Activated T-cell treated with anti-CD3 and anti-CD28 coated beads, Interleukin-2, amount 50 U/mL, for 4 hours (primary cell): ENCODE results near the gene EFCAB11. TPM values are rescaled to one million over a fixed set of nuclear protein-coding genes. Genes with fewer than 3 reads are reported as not detected.

ENCODE experiments used
- ATAC-seq, 2 donors: fragments of 200-7000 bp; cut with Tn5 transposase; one replicate each; pipeline ENCODE4 v1.10.0; 2021
- DNase-seq: peaks from one replicate; pipeline ENCODE4 v3.0.0-alpha.2; 2020
- H3K27me3 Mint-ChIP-seq: one replicate; pipeline ENCODE4 v1.8.0; 2021; ENCODE audit warnings: low read depth, mixed read lengths
- H3K36me3 Mint-ChIP-seq: one replicate; pipeline ENCODE4 v1.8.0; 2022; ENCODE audit warnings: mixed read lengths; ENCODE audit not compliant: insufficient read depth
- H3K4me1 Mint-ChIP-seq: one replicate; pipeline ENCODE4 v1.8.0; 2021; ENCODE audit warnings: low read depth, mixed read lengths
- H3K4me3 Mint-ChIP-seq: one replicate; pipeline ENCODE4 v1.8.0; 2021; ENCODE audit warnings: mild to moderate bottlenecking, moderate library complexity, mixed read lengths
- H3K9me3 Mint-ChIP-seq: one replicate; pipeline ENCODE4 v1.8.0; 2021; ENCODE audit warnings: mixed read lengths
- total RNA-seq, 3 donors: library from RNA; stranded (reverse); gene quantifications; one replicate each; pipeline ENCODE4 v1.2.1, GENCODE V29; 2021

Gene EFCAB11
- total RNA-seq, 3 donors from 2014 or later, result 4.3 to 6.0 (median 5.2) TPM

DNA sequence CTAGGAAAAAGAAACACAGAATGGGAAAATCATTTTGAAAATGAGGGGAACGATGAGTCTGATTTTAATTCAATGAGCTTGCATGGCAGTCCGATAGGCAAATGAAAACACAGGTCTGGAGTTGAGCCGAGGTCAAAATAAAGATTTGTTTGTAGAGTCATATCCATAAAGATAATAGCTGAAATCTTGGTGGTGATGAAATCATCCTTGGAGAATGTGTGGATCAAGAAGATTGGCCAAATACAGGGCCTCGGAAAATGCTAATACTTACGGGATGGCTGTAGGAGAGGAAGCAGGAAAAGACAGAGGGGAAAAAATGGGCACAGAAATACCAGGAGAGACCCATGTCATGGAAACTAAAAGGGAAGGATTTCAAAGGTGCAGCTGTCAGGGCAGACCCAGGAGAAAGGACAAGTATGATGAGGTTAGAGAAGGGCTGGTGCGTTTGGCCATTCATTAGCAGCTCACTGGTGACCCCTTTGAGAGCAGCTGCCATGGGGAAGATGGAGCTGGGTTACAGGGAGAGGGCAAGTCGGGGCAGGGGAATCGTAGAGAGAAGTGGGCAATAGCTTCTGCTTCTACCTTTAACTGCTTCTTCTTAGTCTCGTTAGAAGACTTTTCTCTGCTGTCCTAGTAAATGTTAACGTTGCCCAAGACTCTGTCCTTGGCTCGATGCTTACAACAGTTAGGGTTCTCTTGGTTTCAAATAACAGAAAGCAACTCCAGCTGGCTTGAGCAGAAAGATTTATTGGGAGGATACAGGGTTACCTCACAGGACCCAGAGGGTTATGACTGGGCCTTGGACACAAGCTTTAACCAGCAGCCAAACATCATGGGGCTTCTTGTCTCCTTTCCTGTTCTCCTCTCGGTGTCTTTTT is 161.8 kb downstream of the EFCAB11 start:
- Mint-ChIP-seq H3K4me3 (no peak overlapping the region), H3K36me3 (no peaks in the 10 kb centered on the region), H3K9me3 (no peaks in the 10 kb centered on the region), H3K27me3 (no peaks in the 10 kb centered on the region), H3K4me1 (no peaks in the 10 kb centered on the region)
- DNase-seq (no peak), ATAC-seq (no peak)

DNA sequence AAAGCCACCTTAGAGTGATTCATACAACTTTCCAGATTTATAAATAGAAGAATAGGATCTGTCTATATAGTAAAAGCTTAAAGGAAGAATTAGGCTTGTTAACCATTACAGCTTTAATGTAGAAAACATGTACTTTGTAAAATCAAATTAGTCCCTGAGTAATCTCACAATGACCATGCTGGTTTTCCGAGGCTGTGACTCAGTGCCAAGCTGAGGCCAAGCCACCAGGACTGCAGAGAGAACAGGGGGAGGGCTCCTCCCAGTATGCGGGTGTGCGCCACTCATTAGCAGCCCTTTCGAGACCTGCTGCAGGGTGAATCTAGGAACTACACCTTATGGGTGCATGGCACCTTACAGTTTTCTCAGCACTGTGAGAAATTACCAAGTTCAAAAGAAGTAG is 167.0 kb downstream of the EFCAB11 start:
- Mint-ChIP-seq H3K36me3 (no peaks in the 10 kb centered on the region), H3K4me1 (no peaks in the 10 kb centered on the region), H3K27me3 (no peaks in the 10 kb centered on the region), H3K9me3 (no peaks in the 10 kb centered on the region), H3K4me3 (no peak overlapping the region)
- ATAC-seq (no peak), DNase-seq (no peak)

DNA sequence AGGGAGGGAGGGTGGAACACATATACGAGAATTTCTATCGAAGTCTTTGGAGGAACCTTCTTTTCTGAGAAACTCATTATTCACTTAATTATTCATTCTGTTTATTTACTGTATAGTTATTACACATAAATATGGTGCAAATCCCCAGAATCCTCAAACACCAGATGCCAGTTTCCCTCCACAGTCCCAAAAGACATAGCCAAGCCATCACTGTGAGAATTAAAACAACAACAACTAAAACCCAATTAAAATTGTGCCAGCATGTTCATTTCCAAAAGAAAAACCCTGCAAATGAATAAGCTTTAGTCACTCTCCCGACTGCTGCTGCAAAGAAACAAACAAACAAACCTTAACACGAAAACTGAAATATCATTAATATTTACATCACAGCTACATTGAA is 173.5 kb downstream of the EFCAB11 start:
- no peak overlapping the region for H3K4me3 Mint-ChIP-seq
- no peak for DNase-seq

DNA sequence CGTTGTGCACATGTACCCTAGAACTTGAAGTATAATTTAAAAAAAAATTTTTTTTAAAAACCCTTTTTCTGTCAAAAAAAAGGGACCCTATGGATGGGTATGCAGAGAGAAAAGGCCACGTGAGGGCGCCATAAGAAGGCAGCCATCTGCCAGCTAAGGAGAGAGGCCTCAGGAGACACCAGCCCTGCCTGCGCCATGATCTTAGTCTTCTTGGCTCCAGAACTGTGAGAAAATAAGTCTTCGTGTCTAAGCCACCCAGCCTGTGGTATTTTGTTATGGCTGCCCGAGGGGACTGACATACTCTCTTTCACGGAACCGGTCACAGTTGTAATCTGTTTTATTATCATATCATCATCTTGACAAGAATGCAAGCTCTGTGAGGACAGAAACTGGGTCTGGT is 174.8 kb downstream of the EFCAB11 start:
- H3K4me1 Mint-ChIP-seq, result no peaks in the 10 kb centered on the region
- H3K36me3 Mint-ChIP-seq, result no peaks in the 10 kb centered on the region
- DNase-seq (no peak), ATAC-seq (no peak)
- H3K4me3 Mint-ChIP-seq, result no peak overlapping the region
- H3K9me3 Mint-ChIP-seq, result no peaks in the 10 kb centered on the region
- peaks cover 2% of the 10 kb centered on the region for H3K27me3 Mint-ChIP-seq

More for the DNA sequence above, 173.5 kb downstream of the EFCAB11 start:
- H3K36me3 Mint-ChIP-seq, result no peaks in the 10 kb centered on the region
- no peaks in the 10 kb centered on the region for H3K9me3 Mint-ChIP-seq
- H3K27me3 Mint-ChIP-seq, result peaks cover 2% of the 10 kb centered on the region
- ATAC-seq, result no peak
- no peaks in the 10 kb centered on the region for H3K4me1 Mint-ChIP-seq

DNA sequence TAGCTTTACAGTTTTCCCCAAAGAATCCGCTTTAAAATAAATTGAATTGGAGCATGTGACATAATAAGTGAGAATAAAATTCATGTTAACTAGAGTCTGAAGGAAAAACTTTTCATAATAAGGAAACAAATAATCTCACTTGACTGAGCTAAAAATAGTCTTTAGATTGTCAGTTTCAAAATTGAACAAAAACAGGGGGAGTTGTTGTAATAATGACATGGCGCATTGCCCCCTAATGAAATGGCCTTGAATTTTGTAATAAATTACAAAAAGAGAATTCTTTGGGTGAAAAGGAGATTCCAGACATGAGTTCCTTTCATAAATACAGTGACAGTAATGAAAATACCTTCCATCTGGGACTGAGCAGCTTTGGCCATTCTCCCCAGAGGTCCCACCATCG is 178.6 kb downstream of the EFCAB11 start:
- ATAC-seq (no peak), DNase-seq (no peak)
- H3K4me3 Mint-ChIP-seq, result no peak overlapping the region
- no peaks in the 10 kb centered on the region for H3K36me3 Mint-ChIP-seq
- peaks cover 18% of the 10 kb centered on the region for H3K4me1 Mint-ChIP-seq
- no peaks in the 10 kb centered on the region for H3K9me3 Mint-ChIP-seq
- H3K27me3 Mint-ChIP-seq, result peaks cover 2% of the 10 kb centered on the region

DNA sequence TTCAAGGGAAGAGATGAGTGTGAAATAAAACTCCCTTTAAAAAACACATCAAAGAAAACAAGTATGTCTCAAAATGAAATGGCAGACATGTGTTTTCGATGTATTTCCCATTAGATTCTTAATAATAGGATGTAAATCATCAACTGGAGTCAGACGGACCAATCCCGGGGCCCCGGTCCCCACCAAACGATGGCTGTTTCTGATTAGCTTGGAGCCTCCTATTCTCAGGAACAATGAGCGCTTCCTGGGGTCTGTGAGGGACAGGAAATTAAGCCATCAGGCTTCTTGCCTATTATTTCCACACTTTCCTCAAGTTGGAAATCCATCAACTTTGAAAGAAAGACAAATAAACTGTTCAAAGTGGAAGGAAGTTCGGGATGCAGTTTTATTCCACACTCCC is 179.4 kb downstream of the EFCAB11 start:
- Mint-ChIP-seq H3K36me3 (no peaks in the 10 kb centered on the region), H3K9me3 (no peaks in the 10 kb centered on the region), H3K4me3 (no peak overlapping the region)

DNA sequence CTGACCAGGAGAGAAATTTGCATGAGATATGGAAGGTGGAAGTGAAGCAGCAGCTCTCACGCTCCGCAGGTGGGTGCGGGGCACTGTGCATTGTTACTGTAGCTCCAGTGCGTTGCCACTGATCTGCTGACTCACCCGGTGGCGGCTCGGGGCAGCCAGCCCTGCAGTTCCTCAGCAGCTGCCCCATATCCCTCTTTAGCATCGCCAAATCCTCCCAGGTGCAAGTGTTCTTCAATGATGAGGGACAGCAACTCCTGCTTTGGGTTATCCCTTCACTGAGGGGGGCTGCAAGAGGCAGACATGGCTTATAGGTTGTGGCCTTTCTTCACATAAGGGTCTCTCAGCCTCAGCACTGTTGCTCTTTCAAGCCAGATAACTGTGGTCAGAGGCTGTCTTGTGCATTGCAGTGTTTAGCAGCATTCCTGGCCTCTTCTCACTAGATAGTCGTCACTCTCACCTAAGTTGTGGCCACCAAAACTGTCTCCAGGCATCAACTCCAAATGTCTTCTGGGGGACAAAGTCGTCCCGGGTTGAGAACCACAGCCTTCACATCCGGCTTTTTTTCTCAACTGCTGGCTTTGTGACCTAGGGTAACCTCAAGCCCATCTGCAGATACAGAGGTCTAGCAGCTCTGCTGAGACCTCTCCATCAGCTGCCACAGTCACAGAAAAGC is 180.8 kb downstream of the EFCAB11 start:
- Mint-ChIP-seq H3K4me3 (peak overlapping the region; percentile 45), H3K4me1 (peaks cover 18% of the 10 kb centered on the region), H3K27me3 (no peaks in the 10 kb centered on the region), H3K9me3 (no peaks in the 10 kb centered on the region), H3K36me3 (no peaks in the 10 kb centered on the region)
- DNase-seq (peak; percentile 54), ATAC-seq (peak; percentile 94 to 97)

More for the DNA sequence above, 179.4 kb downstream of the EFCAB11 start:
- H3K27me3 Mint-ChIP-seq, result peaks cover 2% of the 10 kb centered on the region
- peaks cover 18% of the 10 kb centered on the region for H3K4me1 Mint-ChIP-seq
- no peak for DNase-seq
- no peak for ATAC-seq

DNA sequence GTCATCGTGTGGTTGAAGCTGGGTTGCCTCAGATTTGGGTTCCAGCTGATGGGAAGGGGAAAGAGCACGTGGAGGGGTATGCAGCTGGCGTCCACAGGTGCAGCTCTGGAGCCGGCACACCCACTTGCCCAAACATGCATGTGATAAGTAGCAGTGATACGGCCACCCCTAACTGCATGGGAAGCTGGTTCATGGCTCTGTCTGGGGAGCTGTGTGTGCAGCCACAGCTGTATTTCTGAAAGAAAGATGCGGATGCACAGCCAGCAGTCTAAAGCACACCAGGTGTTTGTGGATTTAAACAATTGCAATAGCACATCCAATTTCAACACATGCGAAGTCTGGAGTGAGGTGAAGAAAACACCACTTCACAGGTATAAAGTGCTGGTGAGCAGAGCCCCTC is 181.4 kb downstream of the EFCAB11 start:
- Mint-ChIP-seq H3K4me3 (no peak overlapping the region), H3K9me3 (no peaks in the 10 kb centered on the region), H3K27me3 (no peaks in the 10 kb centered on the region), H3K4me1 (peaks cover 18% of the 10 kb centered on the region), H3K36me3 (no peaks in the 10 kb centered on the region)
- ATAC-seq (no peak), DNase-seq (no peak)

- Mint-ChIP-seq H3K4me3 (no peak overlapping the region), H3K36me3 (no peaks in the 10 kb centered on the region), H3K27me3 (no peaks in the 10 kb centered on the region), H3K4me1 (peaks cover 33% of the 10 kb centered on the region), H3K9me3 (no peaks in the 10 kb centered on the region)
- DNase-seq (no peak), ATAC-seq (no peak)
Observed at GRCh38 chr14:89771251-89771650, 183.3 kb downstream of the EFCAB11 start.

- DNase-seq (peak; percentile 54), ATAC-seq (peak; percentile 92)
- H3K4me3 Mint-ChIP-seq, result no peak overlapping the region
- peaks cover 27% of the 10 kb centered on the region for H3K4me1 Mint-ChIP-seq
- H3K36me3 Mint-ChIP-seq, result no peaks in the 10 kb centered on the region
- no peaks in the 10 kb centered on the region for H3K9me3 Mint-ChIP-seq
- no peaks in the 10 kb centered on the region for H3K27me3 Mint-ChIP-seq
Observed at GRCh38 chr14:89767861-89768268, 186.7 kb downstream of the EFCAB11 start.

GRCh38 chr14:89767131-89767530 is 187.4 kb downstream of the EFCAB11 start:
- Mint-ChIP-seq H3K27me3 (no peaks in the 10 kb centered on the region), H3K9me3 (no peaks in the 10 kb centered on the region), H3K36me3 (no peaks in the 10 kb centered on the region), H3K4me1 (peaks cover 27% of the 10 kb centered on the region), H3K4me3 (no peak overlapping the region)
- DNase-seq (no peak), ATAC-seq (no peak)

DNA sequence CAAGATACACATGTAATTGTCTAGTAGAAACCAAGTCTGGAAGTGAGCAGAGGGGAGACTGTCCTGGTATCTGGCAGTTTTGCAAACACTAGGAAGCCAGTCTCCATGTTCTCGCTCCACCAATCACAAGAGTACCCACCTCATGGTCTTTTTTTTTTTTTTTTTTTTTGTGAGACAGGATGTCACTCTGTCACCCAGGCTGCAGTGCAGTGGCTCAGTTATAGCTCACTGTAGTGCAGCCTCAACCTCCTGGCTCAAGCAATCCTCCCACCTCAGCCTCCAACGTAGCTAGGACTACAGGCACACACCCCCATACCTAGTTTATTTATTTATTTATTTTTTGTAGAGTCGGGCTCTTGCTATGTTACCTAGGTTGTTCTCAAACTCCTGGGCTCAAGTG is 189.2 kb downstream of the EFCAB11 start:
- ATAC-seq, result no peak
- peaks cover 24% of the 10 kb centered on the region for H3K4me1 Mint-ChIP-seq
- no peaks in the 10 kb centered on the region for H3K36me3 Mint-ChIP-seq
- H3K9me3 Mint-ChIP-seq, result no peaks in the 10 kb centered on the region
- H3K4me3 Mint-ChIP-seq, result no peak overlapping the region
- no peak for DNase-seq
- H3K27me3 Mint-ChIP-seq, result no peaks in the 10 kb centered on the region

DNA sequence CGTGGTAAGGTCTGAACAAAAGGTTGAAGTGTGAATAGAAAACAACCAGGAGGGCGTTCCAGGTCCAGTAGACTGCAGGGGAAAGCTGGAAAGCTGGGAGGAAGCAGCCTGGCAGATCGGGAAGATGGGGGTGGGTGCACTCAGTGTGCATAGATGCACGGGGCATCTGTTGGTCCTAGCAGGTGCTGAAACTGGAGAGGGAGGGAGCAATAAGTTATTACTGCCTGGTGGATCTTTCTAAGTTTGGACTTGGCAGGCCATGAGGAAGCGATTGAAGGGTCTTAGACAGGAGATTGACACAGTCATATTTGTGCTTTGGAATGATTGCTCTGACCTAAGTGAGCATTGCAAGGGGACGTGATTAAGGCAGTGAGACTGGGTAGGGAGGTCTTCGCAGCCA is 194.4 kb downstream of the EFCAB11 start:
- ATAC-seq, result no peak
- Mint-ChIP-seq H3K36me3 (no peaks in the 10 kb centered on the region), H3K4me3 (no peak overlapping the region), H3K27me3 (no peaks in the 10 kb centered on the region), H3K9me3 (peaks cover 3% of the 10 kb centered on the region), H3K4me1 (peaks cover 5% of the 10 kb centered on the region)
- no peak for DNase-seq

DNA sequence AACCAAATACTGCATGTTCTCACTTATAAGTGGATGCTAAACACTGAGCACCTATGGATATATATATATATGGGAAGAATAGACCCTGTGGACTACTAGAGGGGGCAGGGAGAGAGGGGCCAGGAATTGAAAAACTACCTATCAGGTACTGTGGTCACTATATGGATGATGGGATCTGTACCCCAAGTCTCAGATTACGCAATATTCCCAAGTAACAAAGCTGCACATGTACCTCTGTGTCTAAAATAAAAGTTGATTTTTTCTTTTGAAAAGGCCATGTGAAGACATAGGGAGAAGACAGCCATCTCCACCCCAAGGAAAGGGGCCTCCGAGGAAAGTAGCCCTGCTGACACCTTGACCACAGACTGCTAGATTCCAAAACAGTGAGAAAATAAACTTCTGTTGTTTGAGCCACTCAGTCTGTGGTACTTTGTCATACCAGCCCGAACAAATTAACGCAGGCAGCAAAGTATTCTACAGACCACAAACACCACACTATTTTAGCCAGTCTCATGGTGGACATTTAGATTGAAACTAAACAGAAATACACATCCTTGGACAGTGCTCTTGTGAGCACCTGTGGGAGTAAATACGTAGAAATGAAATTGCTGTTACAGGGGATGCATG is 197.1 kb downstream of the EFCAB11 start:
- H3K4me3 Mint-ChIP-seq, result no peak overlapping the region
- no peaks in the 10 kb centered on the region for H3K27me3 Mint-ChIP-seq
- no peak for ATAC-seq
- DNase-seq, result no peak
- H3K9me3 Mint-ChIP-seq, result peaks cover 3% of the 10 kb centered on the region
- H3K36me3 Mint-ChIP-seq, result no peaks in the 10 kb centered on the region
- peaks cover 4% of the 10 kb centered on the region for H3K4me1 Mint-ChIP-seq
